ENCODE measurements around the gene ASMTL.

ASMTL gene

GRCh38 chrX:1393871-1394615 is 58.7 kb downstream of the ASMTL start:
- Histone ChIP-seq H2AFZ (ENCODE audit: low read depth, low read length) (no peak overlapping the region), H3K27ac (ENCODE audit: low read length) (no peak overlapping the region; the same call in 1 of the 2 replicates), H3K4me2 (ENCODE audit: insufficient read depth, low read length) (peak overlapping the region; percentile 79), H3K9me3 (ENCODE audit: insufficient read depth, low read length, severe bottlenecking) (no peaks in the 10 kb centered on the region), H3K79me2 (ENCODE audit: insufficient read depth, low read length) (peaks cover 72% of the 10 kb centered on the region), H3K4me3 (ENCODE audit: low read depth in 1 of 2, low read length in 2 of 2) (peak overlapping the region in 1 of 2 experiments; percentile 81; a peak in 2 of 4 replicates), H3K9ac (ENCODE audit: low read depth, low read length) (peak overlapping the region; percentile 96), H3K27me3 (ENCODE audit: insufficient read depth, low read length, poor library complexity) (no peaks in the 10 kb centered on the region), H4K20me1 (ENCODE audit: insufficient read depth, low read length) (peaks cover 61% of the 10 kb centered on the region), H3K4me1 (ENCODE audit: insufficient read depth, low read length) (peaks cover 51% of the 10 kb centered on the region), H3K36me3 (ENCODE audit: insufficient read depth, low read length) (peaks cover 74% of the 10 kb centered on the region)
- ATAC-seq (ENCODE audit: insufficient read depth, low read depth) (no peak), DNase-seq (no peak)
- no peak for TF ChIP-seq EZH2 (IDR thresholded peaks at IDR 0.05; ENCODE audit: borderline replicate concordance, low read depth, low read length, severe bottlenecking)
- TF ChIP-seq CTCF (IDR thresholded peaks at IDR 0.05; ENCODE audit: borderline replicate concordance, extremely low read depth, low read length, poor library complexity, severe bottlenecking) = no peak

GRCh38 chrX:1392376-1393068 is 60.2 kb downstream of the ASMTL start:
- DNase-seq = no peak
- H3K9me3 ChIP-seq (ENCODE audit: insufficient read depth, low read length, severe bottlenecking) = no peaks in the 10 kb centered on the region
- H3K79me2 ChIP-seq (ENCODE audit: insufficient read depth, low read length) = peaks cover 84% of the 10 kb centered on the region
- H2AFZ ChIP-seq (ENCODE audit: low read depth, low read length) = peak overlapping the region; percentile 77
- H3K4me1 ChIP-seq (ENCODE audit: insufficient read depth, low read length) = peaks cover 61% of the 10 kb centered on the region
- peaks cover 70% of the 10 kb centered on the region for H4K20me1 ChIP-seq (ENCODE audit: insufficient read depth, low read length)
- H3K9ac ChIP-seq (ENCODE audit: low read depth, low read length) = peak overlapping the region; percentile 96
- no peaks in the 10 kb centered on the region for H3K27me3 ChIP-seq (ENCODE audit: insufficient read depth, low read length, poor library complexity)
- H3K4me2 ChIP-seq (ENCODE audit: insufficient read depth, low read length) = peak overlapping the region; percentile 79
- ATAC-seq (ENCODE audit: insufficient read depth, low read depth) = peak; percentile 47
- H3K36me3 ChIP-seq (ENCODE audit: insufficient read depth, low read length) = peaks cover 76% of the 10 kb centered on the region
- H3K27ac ChIP-seq (ENCODE audit: low read length) = peak overlapping the region; percentile 97
- peak overlapping the region; percentile 61 to 81 for H3K4me3 ChIP-seq (ENCODE audit: low read depth in 1 of 2, low read length in 2 of 2)
- no peak for TF ChIP-seq EZH2 (IDR thresholded peaks at IDR 0.05; ENCODE audit: borderline replicate concordance, low read depth, low read length, severe bottlenecking)
- no peak for TF ChIP-seq CTCF (IDR thresholded peaks at IDR 0.05; ENCODE audit: borderline replicate concordance, extremely low read depth, low read length, poor library complexity, severe bottlenecking)

GRCh38 chrX:1391707-1392375 is 60.9 kb downstream of the ASMTL start, which contains the start of gene SLC25A6:
Gene SLC25A6, minus strand, starts transcription at chrX:1392113. Its CDS starts 104 bp downstream, at chrX:1392009.
- Histone ChIP-seq H3K27ac (ENCODE audit: low read length) (peak within 1 kb of the TSS; percentile 98), H3K79me2 (ENCODE audit: insufficient read depth, low read length) (peaks cover 91% of the 10 kb centered on the region), H3K27me3 (ENCODE audit: insufficient read depth, low read length, poor library complexity) (no peaks in the 10 kb centered on the region), H3K4me1 (ENCODE audit: insufficient read depth, low read length) (peaks cover 61% of the 10 kb centered on the region), H3K36me3 (ENCODE audit: insufficient read depth, low read length) (peaks cover 76% of the 10 kb centered on the region), H3K4me2 (ENCODE audit: insufficient read depth, low read length) (peak within 1 kb of the TSS; percentile 94), H3K4me3 (ENCODE audit: low read depth in 1 of 2, low read length in 2 of 2) (peak within 1 kb of the TSS; percentile 65 to 81), H3K9me3 (ENCODE audit: insufficient read depth, low read length, severe bottlenecking) (no peaks in the 10 kb centered on the region), H3K9ac (ENCODE audit: low read depth, low read length) (peak within 1 kb of the TSS; percentile 96), H4K20me1 (ENCODE audit: insufficient read depth, low read length) (peaks cover 75% of the 10 kb centered on the region), H2AFZ (ENCODE audit: low read depth, low read length) (peak within 1 kb of the TSS; percentile 77)
- DNase-seq = peak; percentile 99
- peak; percentile 8 for TF ChIP-seq CTCF (IDR thresholded peaks at IDR 0.05; ENCODE audit: borderline replicate concordance, extremely low read depth, low read length, poor library complexity, severe bottlenecking)
- no peak for TF ChIP-seq EZH2 (IDR thresholded peaks at IDR 0.05; ENCODE audit: borderline replicate concordance, low read depth, low read length, severe bottlenecking)
- peak; percentile 92 for ATAC-seq (ENCODE audit: insufficient read depth, low read depth)

All from DND-41 (cell line).